ENCODE data around the gene SMC1B. TPM values are rescaled to one million over a fixed set of nuclear protein-coding genes. Genes with fewer than 3 reads are reported as not detected.
"Not testable (repeated sequence)": the region's sequence is repeated elsewhere in the genome, so short reads cannot be mapped to it uniquely, and the experiment has no call there.

Gene SMC1B
- total RNA-seq, 1 donor from 2014 or later: under 0.01 TPM

- no peak for DNase-seq
Measured at GRCh38 chr22:45341498-45341897, 71.9 kb downstream of the SMC1B start.

GRCh38 chr22:45340323-45340722 is 73.1 kb downstream of the SMC1B start:
- no peak for DNase-seq

- DNase-seq: no peak
Measured at GRCh38 chr22:45338795-45339194, 74.6 kb downstream of the SMC1B start.

GRCh38 chr22:45337536-45337935 is 75.9 kb downstream of the SMC1B start:
- DNase-seq: no peak

- DNase-seq: no peak
Measured at GRCh38 chr22:45336971-45337431, 76.4 kb downstream of the SMC1B start.

GRCh38 chr22:45335854-45336522 is 77.4 kb downstream of the SMC1B start:
- no peak for DNase-seq

- DNase-seq: peak; percentile 47
Measured at GRCh38 chr22:45335021-45335818, 78.2 kb downstream of the SMC1B start.

- DNase-seq: peak; percentile 77
Measured at GRCh38 chr22:45334528-45334927, 78.9 kb downstream of the SMC1B start.

- no peak for DNase-seq
Measured at GRCh38 chr22:45334068-45334467, 79.3 kb downstream of the SMC1B start.

- no peak for DNase-seq
Measured at GRCh38 chr22:45332001-45332400, 81.4 kb downstream of the SMC1B start.

- no peak for DNase-seq
Measured at GRCh38 chr22:45331486-45331885, 81.9 kb downstream of the SMC1B start.

- DNase-seq: no peak
Measured at GRCh38 chr22:45330548-45330947, 82.9 kb downstream of the SMC1B start.

GRCh38 chr22:45329530-45329936 is 83.9 kb downstream of the SMC1B start:
- peak; percentile 40 for DNase-seq

GRCh38 chr22:45328822-45329529 is 84.4 kb downstream of the SMC1B start:
- no peak for DNase-seq

- DNase-seq: not testable (repeated sequence)
Measured at GRCh38 chr22:45328261-45328660, 85.1 kb downstream of the SMC1B start.

GRCh38 chr22:45324311-45324711 is 89.1 kb downstream of the SMC1B start:
- no peak for DNase-seq

GRCh38 chr22:45323695-45324094 is 89.7 kb downstream of the SMC1B start:
- no peak for DNase-seq

- no peak for DNase-seq
Measured at GRCh38 chr22:45322873-45323525, 90.4 kb downstream of the SMC1B start.

- no peak for DNase-seq
Measured at GRCh38 chr22:45321827-45322226, 91.6 kb downstream of the SMC1B start.

GRCh38 chr22:45320357-45320976 is 92.9 kb downstream of the SMC1B start:
- no peak for DNase-seq

- no peak for DNase-seq
Measured at GRCh38 chr22:45319324-45319685, 94.1 kb downstream of the SMC1B start.

Data from occipital lobe (tissue), 2 donors.